Measurements from ENCODE around the gene TCHHL1. TPM values are rescaled to one million over a fixed set of nuclear protein-coding genes. Genes with fewer than 3 reads are reported as not detected.

The TCHHL1 gene
- total RNA-seq, 4 donors from 2014 or later: not detected

- no peak for TF ChIP-seq POLR2A (IDR thresholded peaks at IDR 0.05; ENCODE audit: low read depth)
- no peak for TF ChIP-seq POLR2AphosphoS5 (IDR thresholded peaks at IDR 0.05)
- TF ChIP-seq, protein P1, sequence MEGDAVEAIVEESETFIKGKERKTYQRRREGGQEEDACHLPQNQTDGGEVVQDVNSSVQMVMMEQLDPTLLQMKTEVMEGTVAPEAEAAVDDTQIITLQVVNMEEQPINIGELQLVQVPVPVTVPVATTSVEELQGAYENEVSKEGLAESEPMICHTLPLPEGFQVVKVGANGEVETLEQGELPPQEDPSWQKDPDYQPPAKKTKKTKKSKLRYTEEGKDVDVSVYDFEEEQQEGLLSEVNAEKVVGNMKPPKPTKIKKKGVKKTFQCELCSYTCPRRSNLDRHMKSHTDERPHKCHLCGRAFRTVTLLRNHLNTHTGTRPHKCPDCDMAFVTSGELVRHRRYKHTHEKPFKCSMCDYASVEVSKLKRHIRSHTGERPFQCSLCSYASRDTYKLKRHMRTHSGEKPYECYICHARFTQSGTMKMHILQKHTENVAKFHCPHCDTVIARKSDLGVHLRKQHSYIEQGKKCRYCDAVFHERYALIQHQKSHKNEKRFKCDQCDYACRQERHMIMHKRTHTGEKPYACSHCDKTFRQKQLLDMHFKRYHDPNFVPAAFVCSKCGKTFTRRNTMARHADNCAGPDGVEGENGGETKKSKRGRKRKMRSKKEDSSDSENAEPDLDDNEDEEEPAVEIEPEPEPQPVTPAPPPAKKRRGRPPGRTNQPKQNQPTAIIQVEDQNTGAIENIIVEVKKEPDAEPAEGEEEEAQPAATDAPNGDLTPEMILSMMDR (IDR thresholded peaks at IDR 0.05): no peak
- TF ChIP-seq EP300 (IDR thresholded peaks at IDR 0.05): no peak
- Histone ChIP-seq H3K36me3 (no peaks in the 10 kb centered on the region), H3K27ac (replicated peaks in 1 of 4) (no peak overlapping the region), H3K4me1 (peaks cover 17 to 21% (median 19%) of the 10 kb centered on the region in 4 donors), H3K4me3 (no peak overlapping the region), H3K9me3 (no peaks in the 10 kb centered on the region), H3K27me3 (no peaks in the 10 kb centered on the region)
- no peak for DNase-seq (ENCODE audit: extremely low spot score)
- 78% methylated on average over 5 of the region's 5 CpGs for WGBS
- intact Hi-C loops (cut with DNase I): no loop called here
These were observed 45.0 kb downstream of the TCHHL1 start for GRCh38 chr1:152043870-152044269.

DNA sequence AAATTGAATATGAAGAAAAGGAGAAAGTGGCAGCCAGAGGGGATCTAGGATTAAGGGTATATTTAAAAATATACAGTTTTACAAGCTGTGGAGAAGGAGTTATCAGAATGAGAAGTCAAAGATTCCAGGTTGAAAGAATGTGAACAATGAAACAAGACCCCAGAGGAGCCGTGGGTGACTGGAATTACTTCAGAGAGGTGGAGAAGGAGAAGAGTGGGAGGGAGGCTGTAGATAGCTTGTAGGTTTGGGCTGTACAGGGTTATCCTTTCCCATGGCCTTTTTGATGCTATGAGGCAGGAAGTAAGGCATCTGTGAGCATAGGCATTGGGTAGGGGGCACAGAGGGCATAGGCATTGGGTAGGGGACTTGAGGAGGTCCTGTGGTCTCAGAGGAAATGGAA lies 46.8 kb downstream of the TCHHL1 start:
- no peak overlapping the region for H3K27ac ChIP-seq (replicated peaks in 1 of 4)
- H3K9me3 ChIP-seq: no peaks in the 10 kb centered on the region
- H3K4me3 ChIP-seq: no peak overlapping the region
- H3K27me3 ChIP-seq: no peaks in the 10 kb centered on the region
- WGBS: 74% methylated on average over 1 of the region's 1 CpG
- DNase-seq (ENCODE audit: extremely low spot score): no peak
- peaks cover 3 to 8% (median 6%) of the 10 kb centered on the region in 4 donors for H3K4me1 ChIP-seq
- intact Hi-C loops (cut with DNase I): no loop called here
- H3K36me3 ChIP-seq: no peaks in the 10 kb centered on the region
- TF ChIP-seq, protein P1 (IDR thresholded peaks at IDR 0.05): no peak
- TF ChIP-seq POLR2A (IDR thresholded peaks at IDR 0.05; ENCODE audit: low read depth) (no peak), POLR2AphosphoS5 (IDR thresholded peaks at IDR 0.05) (no peak), EP300 (IDR thresholded peaks at IDR 0.05) (no peak)

DNA sequence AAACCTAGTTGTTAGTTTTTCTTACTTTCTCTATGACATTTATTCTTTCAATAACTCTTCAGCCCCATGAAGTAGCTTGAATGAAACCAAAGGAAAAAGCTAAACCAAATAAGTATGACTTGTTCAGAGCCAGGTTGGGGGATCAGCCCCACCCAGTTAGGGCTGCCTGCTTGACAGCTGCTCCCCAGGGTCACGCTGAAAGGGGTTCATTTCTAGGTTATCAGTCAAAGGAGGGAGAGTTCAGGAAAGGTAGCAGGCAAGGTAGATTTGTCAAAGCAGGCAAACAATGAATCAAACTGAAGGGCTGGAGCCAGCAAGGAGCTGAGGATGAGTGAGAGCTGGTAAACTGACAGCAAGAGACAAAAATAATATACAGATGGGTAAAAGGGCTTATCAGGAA lies 49.0 kb downstream of the TCHHL1 start:
- Histone ChIP-seq H3K36me3 (no peaks in the 10 kb centered on the region), H3K27me3 (no peaks in the 10 kb centered on the region)
- DNase-seq (ENCODE audit: extremely low spot score): no peak

GRCh38 chr1:152039461-152039860 lies 49.4 kb downstream of the TCHHL1 start:
- no peaks in the 10 kb centered on the region for H3K27me3 ChIP-seq
- no peak overlapping the region for H3K27ac ChIP-seq (replicated peaks in 1 of 4)
- peaks cover 5 to 26% (median 23%) of the 10 kb centered on the region in 4 donors for H3K4me1 ChIP-seq
- intact Hi-C loops (cut with DNase I): no loop called here
- H3K4me3 ChIP-seq: no peak overlapping the region
- H3K36me3 ChIP-seq: no peaks in the 10 kb centered on the region
- H3K9me3 ChIP-seq: no peaks in the 10 kb centered on the region
- no peak for TF ChIP-seq EP300 (IDR thresholded peaks at IDR 0.05)
- TF ChIP-seq POLR2AphosphoS5 (IDR thresholded peaks at IDR 0.05): no peak
- TF ChIP-seq, protein P1 (IDR thresholded peaks at IDR 0.05): no peak
- no peak for TF ChIP-seq POLR2A (IDR thresholded peaks at IDR 0.05; ENCODE audit: low read depth)
- WGBS: 100% methylated on average over 1 of the region's 1 CpG
- no peak for DNase-seq (ENCODE audit: extremely low spot score)

More for the DNA sequence above, 49.0 kb downstream of the TCHHL1 start:
- TF ChIP-seq, protein P1 (IDR thresholded peaks at IDR 0.05): no peak
- TF ChIP-seq POLR2A (IDR thresholded peaks at IDR 0.05; ENCODE audit: low read depth) (no peak), POLR2AphosphoS5 (IDR thresholded peaks at IDR 0.05) (no peak), EP300 (IDR thresholded peaks at IDR 0.05) (no peak)
- intact Hi-C loops (cut with DNase I): no loop called here
- whole genome bisulfite sequencing: 68% methylated on average over 1 of the region's 1 CpG
- no peak overlapping the region for H3K4me3 ChIP-seq
- H3K27ac ChIP-seq (replicated peaks in 1 of 4): no peak overlapping the region
- H3K9me3 ChIP-seq: no peaks in the 10 kb centered on the region
- peaks cover 5 to 22% (median 19%) of the 10 kb centered on the region in 4 donors for H3K4me1 ChIP-seq

- no peaks in the 10 kb centered on the region for H3K9me3 ChIP-seq
- no peak overlapping the region for H3K27ac ChIP-seq (replicated peaks in 1 of 4)
- intact Hi-C loops (cut with DNase I): no loop called here
- no peak overlapping the region for H3K4me3 ChIP-seq
- H3K4me1 ChIP-seq: peaks cover 8 to 32% (median 29%) of the 10 kb centered on the region in 4 donors
- H3K36me3 ChIP-seq: peaks cover 0 to 2% (median 0%) of the 10 kb centered on the region in 4 donors
- DNase-seq (ENCODE audit: extremely low spot score): no peak
- no peaks in the 10 kb centered on the region for H3K27me3 ChIP-seq
- WGBS: 86% methylated on average over 10 of the region's 10 CpGs
- no peak for TF ChIP-seq POLR2A (IDR thresholded peaks at IDR 0.05; ENCODE audit: low read depth)
- TF ChIP-seq, protein P1 (IDR thresholded peaks at IDR 0.05): no peak
- no peak for TF ChIP-seq POLR2AphosphoS5 (IDR thresholded peaks at IDR 0.05)
- TF ChIP-seq EP300 (IDR thresholded peaks at IDR 0.05): no peak
These were observed 50.0 kb downstream of the TCHHL1 start for GRCh38 chr1:152038871-152039270.

Data from esophagus muscularis mucosa (tissue), 4 donors.